Stimulated activated CD4-positive, alpha-beta T cell treated with anti-CD3 and anti-CD28 coated beads, Interleukin-4, amount 100 ng/mL, for 48 hours (primary cell): ENCODE results near the gene CHN2.

Source experiments
- DNase-seq, 2 donors: peaks; one replicate each; pipeline ENCODE4 v3.0.0-alpha.2; 2020; ENCODE audit warnings: low read depth in 2 of 2

Gene CHN2

DNA sequence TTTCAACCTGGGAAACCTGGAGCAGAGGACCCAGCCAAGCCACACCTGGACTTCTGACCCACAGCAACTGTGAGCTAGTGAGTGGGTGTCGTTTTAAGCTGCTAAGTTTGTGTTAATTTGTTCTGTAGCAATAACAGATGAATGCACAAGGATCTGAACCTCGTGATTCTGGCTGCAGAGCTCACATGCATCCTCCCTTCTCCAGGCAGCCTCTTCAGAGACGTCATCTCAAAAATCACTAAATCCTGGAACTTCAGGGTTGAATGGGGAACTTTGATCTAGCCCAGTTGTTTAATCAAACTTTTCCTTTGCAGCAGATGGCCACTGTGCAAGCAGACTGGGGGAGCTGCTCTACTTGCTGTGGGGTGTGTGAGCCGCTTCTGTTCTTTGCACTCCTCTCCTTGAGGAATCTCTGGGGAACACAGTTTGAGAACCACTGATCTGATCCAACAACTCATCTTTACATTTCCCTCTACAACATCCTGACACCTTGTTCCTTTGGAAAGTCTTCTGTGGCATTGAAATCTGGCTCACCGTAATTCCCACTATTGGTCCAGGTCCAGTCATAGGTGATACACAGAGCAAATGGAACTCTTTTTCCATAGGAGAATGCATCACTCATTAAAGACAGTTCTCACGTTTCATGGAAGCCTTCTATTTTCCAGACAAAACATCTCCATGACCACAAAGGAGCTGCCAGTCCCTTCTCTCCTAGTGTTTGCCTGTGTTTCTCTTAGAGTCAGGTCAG, 90.3 kb downstream of the CHN2 start:
- DNase-seq = no peak

DNA sequence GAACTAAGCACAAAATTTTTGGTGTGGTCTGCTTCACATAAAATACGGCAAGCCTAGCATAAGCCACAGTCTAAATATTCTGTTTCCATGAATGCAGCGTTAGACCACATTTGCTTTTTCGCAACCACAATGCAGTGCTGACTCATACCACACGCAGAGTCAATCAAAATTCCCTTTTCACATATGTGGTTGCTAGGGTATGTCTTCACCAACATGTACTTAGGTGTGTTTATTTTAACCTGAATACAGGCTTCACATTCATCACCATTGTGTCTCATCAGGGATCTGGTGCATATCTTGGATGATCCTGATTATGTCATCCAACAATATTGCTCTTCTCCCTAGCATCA, 90.8 kb downstream of the CHN2 start:
- DNase-seq = peak in 1 of 2 donors; percentile 19

DNA sequence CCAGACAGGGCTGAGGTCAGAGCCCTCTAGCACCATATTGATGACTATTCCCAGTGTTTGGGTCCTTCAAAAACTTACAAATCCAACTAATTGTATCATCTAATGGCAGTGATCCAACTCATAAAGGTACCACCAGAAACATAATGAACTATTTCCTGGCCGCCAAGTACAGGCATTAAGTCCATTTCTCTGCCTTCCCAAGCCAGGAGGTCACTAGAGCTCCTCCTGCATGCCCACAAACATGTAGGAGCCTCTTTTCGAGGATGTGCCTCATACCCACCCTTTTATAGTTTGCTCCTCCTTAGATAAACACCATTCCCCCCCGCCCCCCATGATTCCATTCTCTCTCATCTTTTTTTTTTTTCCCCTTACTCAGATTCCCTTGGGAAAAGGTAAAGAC, 91.3 kb downstream of the CHN2 start:
- DNase-seq = no peak

DNA sequence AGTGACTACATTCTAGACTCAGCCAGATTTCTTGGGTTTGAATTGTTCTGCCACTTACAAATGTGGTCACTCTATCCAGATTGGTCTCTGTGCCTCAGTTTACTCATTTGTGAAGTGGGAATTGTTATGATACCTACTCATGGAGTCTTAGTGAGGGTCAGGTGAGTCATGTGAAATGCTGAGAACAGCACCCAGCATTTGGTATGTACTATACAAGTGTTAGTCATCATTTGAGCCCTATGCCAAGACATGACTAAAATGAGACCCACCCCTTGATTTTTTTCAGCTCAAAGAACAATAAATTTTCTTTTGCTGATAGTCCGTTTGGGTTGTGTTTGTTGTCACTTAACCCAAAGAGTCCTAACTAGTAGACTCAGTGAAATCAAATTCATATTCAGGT, 92.8 kb downstream of the CHN2 start:
- no peak for DNase-seq

GRCh38 chr7:29288181-29289091, 93.9 kb downstream of the CHN2 start:
- no peak for DNase-seq

DNA sequence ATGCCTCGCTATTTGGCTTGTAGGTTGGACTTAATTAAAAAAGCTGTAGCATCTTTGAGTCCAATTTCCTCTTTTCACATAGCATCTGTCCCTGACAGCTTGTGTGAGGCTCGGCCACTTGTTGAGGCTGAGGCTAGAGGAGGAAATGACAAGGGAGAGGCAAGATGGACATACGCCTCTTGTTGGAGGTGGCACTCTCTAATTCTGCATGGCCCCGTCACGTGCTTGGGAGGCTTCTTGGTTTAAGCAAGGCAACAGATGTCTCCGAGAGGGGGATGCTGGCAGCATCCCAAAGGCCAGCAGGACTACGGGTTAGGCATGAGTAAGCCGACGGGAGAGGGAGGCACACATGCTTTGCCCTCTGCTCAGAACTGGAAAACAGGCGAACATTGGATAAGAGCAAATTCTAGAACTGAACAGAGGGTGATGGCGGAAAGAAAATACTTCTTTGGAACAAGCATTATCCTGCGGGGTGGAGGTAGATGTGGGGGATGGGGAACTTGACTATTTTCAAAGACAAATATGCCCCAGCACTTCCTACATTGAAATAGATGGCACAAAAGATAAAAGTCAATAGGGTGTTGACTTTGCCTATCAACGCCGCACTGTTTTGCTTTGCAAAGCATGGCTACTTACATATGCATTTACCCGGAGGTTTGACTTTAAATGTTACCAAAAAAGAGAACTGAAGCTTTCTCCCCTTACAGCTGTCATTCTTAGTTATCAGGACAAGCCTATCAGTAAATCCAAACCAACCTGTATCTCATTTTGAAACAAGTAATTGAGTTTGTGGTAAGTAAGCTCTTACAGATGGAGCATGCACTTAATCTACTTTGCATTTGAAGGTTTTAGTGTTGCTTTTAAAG, 94.8 kb downstream of the CHN2 start:
- no peak for DNase-seq

- no peak for DNase-seq
Observed at GRCh38 chr7:29290829-29291228, 96.3 kb downstream of the CHN2 start.

DNA sequence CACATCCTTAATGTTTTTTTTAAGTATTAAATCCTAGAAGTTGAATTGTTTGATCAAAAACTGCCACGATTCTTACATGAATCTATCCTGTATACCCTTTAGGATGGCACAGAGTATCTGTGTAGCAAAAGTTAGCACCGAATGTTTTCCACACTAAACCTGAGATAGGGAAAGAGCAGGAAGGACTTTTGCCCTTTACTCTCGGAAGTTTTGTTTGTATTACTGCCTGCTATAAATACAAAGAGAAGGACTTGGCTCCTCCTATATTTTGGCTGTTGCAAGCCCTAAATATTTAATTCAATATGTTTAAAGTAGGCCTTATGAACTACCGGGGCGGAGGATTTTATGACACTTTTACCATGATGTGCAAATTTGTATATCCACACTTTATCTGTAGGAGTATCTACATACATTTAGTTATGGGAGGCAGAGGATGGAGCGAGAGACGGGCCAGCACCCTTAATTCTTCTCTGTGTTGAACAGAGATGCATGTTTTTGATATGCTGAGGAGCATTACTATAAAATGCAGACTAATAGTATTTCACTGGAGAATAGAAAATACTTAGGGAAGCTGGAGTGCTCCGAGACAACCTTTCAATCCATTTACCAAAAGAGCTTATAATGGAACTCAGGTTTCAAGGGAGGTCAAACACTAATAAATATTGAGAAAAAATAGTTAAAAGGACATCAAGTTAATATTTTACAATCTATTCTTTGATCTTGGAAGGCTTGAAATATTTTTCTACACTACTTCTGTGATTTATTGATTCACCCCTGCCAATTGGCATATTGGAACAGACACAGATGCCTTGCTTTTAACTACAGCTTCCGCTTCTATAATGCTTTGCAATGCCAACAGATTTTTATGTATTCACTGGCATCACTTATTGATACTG, 97.4 kb downstream of the CHN2 start:
- no peak for DNase-seq

- DNase-seq = no peak
Observed at GRCh38 chr7:29292886-29293658, 98.5 kb downstream of the CHN2 start.

DNA sequence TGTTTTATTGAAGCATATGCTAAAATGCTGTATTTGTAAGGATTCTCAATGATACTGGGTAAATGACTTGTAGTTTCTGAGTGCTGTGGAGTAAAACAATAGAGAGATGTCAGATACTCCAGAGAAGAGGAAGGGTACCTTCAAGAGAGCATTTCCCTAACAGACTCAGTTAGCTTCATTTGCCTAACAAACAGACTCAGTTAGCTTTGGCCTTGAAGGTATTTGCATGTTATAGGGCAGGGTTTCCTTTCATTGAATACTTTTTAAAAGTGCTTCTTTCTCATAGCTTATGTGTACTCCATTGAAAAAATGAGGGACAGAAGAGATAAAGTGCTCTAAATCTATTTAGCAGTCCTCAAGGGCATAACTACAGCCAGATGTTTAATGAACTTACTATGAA, 101.8 kb downstream of the CHN2 start:
- no peak for DNase-seq

DNA sequence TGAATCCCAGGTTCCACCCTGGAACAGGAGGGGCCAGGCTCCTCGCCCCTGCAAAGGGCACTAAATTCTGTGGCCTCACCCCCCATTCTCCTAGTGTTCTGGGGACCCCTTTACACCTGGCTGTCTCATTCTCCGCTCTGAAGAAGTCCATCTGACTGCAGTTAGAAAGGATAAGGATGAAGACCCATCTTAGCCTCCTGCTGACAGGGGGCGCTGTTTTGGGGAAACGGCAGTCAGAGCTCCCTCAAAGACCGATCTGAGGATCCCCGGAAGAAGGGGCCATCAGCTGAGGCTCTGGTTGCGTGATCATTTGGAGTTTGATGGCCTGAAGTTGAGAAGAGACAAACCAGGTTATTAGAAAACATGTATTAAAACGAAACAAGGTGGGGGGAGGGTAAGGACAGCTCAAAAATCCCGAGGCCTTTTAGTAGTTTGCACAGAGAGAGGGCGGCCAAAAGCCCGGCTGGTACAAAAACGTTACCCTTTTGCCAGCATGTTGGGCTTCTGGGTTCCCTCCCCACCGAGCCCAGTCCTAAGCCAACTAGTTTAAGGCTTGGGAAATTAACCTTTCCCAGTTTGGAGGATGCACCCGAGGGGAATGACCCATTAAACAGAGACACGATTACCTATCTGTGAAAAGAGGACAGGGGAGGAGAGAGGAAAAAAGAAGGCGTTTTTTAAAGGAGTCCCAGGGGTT, 102.8 kb downstream of the CHN2 start:
- DNase-seq = peak in 1 of 2 donors; percentile 4

- no peak for DNase-seq
Observed at GRCh38 chr7:29299086-29299485, 104.5 kb downstream of the CHN2 start.

DNA sequence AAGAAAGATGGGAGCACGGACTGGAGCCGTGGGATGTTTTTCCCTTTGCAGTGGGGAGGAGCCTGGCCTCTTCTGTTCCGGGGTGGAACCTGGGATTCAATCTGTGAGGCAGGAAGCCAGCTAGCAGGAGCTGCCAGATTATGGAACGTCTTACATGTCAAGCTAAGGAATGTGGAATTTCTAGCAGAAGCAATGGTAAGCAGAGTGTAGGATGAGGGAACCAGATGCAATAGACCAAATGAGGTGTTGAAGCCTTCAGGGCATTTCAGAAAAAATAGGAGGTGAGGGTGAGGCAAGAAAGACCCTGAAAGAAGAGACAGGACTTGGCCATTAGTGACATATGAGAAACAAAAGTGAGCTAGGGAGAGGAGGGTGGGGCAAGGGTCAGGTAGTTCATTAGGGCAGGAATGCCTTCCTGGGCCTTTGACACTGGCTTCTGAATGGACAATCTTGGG, 105.5 kb downstream of the CHN2 start:
- no peak for DNase-seq

DNA sequence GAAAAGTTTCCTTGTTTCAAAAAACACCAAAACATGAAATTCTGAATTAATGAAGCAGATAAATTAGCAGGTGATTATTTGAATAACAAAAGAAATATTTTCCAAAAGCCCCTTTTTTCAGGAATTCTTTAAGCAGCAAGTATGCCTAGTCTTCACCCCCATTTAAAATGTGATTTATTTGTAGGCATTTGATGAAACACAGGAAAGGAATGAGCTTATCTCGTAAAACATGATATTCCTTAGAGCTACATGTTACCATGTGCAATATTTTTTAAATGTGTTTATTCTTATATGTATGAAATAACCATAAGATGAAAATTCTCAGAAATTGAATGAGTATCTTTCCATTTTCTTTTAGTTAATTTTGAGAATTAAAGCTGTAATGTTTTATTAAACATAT, 106.1 kb downstream of the CHN2 start:
- DNase-seq = no peak

GRCh38 chr7:29302666-29303395, 108.3 kb downstream of the CHN2 start:
- no peak for DNase-seq

GRCh38 chr7:29304756-29305155, 110.2 kb downstream of the CHN2 start:
- DNase-seq = no peak

DNA sequence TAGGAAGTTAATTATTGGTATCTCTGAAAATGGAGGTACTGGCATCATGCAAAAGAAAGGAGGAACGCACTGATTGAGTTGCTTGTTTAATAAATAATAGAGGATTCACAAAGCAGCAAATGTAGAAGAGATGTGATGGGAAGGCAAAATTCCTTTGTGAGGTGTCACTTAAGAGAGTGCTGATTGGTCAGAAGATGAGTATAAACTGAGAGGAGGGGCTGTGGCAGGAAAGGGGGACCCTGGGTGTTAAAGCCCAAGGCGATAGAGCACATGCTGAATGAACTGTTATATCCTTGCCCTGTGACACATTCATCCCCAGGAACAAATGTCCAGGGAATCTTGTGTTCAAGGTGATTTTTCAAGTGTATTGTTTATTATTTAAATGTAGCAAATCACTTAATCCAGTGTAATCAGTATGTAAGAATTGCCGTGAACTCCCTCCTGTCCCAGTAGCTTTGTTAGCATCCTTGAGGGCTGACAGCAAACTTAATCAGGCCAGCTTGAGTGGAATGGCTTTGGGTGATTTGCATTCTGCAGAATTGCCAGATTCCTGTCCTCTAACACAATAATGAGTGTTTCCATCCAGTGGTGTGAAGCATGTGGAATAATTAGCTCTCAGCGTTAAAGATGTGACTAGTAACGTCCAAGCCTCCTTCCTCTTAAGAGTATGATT, 111.9 kb downstream of the CHN2 start:
- no peak for DNase-seq

DNA sequence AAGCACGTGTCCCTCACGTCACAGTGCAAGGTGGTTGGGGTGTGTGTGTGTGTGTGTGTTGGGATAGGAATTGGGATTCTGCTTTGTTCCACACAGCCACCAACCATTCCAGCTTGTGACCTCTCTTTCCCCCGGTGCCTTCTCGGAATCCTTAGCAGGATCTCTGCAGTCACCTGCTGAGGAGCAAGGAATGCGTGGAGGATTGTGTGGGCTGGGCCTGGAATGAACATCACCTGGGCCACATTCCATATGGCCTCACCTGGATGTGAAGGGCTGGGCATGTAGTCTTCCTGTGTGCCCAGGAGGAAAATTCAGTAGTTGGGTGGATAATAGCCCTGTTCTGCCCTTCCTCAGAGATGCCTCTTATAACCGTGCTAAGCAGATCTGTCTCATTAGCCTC, 113.8 kb downstream of the CHN2 start:
- no peak for DNase-seq
